Measurements from ENCODE around the gene ATF4. TPM values are rescaled to one million over a fixed set of nuclear protein-coding genes. Genes with fewer than 3 reads are reported as not detected.

ATF4 gene
- polyA plus RNA-seq, 1 experiment = 886 TPM

- TF ChIP-seq CTCF (IDR thresholded peaks at IDR 0.05; ENCODE audit: insufficient read depth, low read depth, low read length) = no peak
- ChIA-PET CTCF (interaction anchor here (5.4 to 24.6 kb wide), 2 partner anchors 11 to 485 kb away, joined by 36 to 476 read pairs; no protein-coding TSS in a partner anchor), POLR2A (no interaction called here)
- H3K36me3 ChIP-seq (ENCODE audit: control insufficient read depth, insufficient read depth, low read length) = no peaks in the 10 kb centered on the region
- peaks cover 1% of the 10 kb centered on the region; the same call in 1 of the 2 replicates for H3K27me3 ChIP-seq (ENCODE audit: control insufficient read depth, insufficient read depth, low read length)
- no peak overlapping the region for H3K4me3 ChIP-seq (ENCODE audit: low read depth, low read length)
- no peak for DNase-seq (ENCODE audit: low read depth)
Observed at GRCh38 chr22:39545386-39546365, 25.3 kb downstream of the ATF4 start.

DNA sequence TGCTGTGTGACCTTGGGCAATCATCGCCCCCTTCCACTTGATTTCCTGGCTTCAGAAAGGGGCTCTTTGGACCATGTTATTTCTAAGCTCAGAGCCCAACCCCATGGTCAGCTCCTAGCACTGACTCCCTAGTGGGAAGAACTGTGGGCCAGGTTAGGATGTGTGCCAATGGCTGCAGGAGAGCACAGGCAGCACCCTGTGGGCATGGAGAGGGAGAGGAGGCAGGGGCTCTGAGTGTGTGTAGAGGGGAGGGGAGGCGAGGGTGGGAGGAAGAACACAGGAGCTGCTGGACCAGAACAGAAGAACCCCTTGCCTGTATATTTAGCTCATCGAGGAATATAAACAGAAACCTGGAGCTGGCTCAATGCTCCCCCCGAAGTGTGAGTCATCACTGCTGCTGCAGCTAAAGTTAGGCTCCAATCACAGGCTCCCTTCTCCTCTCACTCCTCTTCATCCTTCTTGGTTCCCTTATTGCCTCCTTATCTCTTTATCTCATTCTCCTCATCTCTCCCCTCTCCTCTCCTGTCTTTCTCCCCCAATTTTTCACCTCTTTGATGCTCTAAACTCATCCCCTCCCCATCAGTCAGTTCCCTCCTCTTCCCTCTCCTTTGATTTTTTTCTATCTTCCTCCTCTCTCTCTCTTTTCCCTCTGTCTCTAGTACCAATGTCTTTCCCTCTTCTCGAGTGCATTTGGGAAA, 26.7 kb downstream of the ATF4 start:
- no peak overlapping the region for H3K4me3 ChIP-seq (ENCODE audit: low read depth, low read length)
- no peak for TF ChIP-seq CTCF (IDR thresholded peaks at IDR 0.05; ENCODE audit: insufficient read depth, low read depth, low read length)

DNA sequence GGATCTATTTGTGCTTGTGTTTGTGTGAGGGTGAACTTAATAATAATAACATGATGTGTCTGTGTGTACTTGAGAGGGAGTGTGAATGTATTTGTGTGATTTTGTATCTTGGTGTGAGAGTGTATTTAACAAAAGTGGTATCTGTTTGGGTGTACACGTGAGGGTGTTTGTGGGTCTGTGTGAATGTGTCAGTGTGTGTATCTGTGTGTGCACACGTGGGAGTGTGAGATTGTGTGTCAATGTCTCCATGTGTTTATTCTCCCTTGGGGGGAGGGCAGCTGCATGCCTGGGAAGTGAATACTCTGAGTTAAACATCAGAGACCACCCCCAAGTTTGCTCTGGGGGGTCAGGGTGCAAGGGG, 27.2 kb downstream of the ATF4 start:
- no peak for TF ChIP-seq CTCF (IDR thresholded peaks at IDR 0.05; ENCODE audit: insufficient read depth, low read depth, low read length)
- POLR2A ChIA-PET = no interaction called here
- no peak for DNase-seq (ENCODE audit: low read depth)
- Histone ChIP-seq H3K4me3 (ENCODE audit: low read depth, low read length) (no peak overlapping the region), H3K36me3 (ENCODE audit: control insufficient read depth, insufficient read depth, low read length) (no peaks in the 10 kb centered on the region), H3K27me3 (ENCODE audit: control insufficient read depth, insufficient read depth, low read length) (peaks cover 5% of the 10 kb centered on the region)
- CTCF ChIA-PET = interaction anchor here (0.6 to 24.6 kb wide), 4 partner anchors 13 to 484 kb away, joined by 3 to 476 read pairs (median 20); no protein-coding TSS in a partner anchor

More for the DNA sequence above, 26.7 kb downstream of the ATF4 start:
- CTCF ChIA-PET = interaction anchor here (0.6 to 24.6 kb wide), 4 partner anchors 12 to 484 kb away, joined by 3 to 476 read pairs (median 20); no protein-coding TSS in a partner anchor
- POLR2A ChIA-PET = no interaction called here
- Histone ChIP-seq H3K36me3 (ENCODE audit: control insufficient read depth, insufficient read depth, low read length) (no peaks in the 10 kb centered on the region), H3K27me3 (ENCODE audit: control insufficient read depth, insufficient read depth, low read length) (peaks cover 4% of the 10 kb centered on the region)
- no peak for DNase-seq (ENCODE audit: low read depth)

DNA sequence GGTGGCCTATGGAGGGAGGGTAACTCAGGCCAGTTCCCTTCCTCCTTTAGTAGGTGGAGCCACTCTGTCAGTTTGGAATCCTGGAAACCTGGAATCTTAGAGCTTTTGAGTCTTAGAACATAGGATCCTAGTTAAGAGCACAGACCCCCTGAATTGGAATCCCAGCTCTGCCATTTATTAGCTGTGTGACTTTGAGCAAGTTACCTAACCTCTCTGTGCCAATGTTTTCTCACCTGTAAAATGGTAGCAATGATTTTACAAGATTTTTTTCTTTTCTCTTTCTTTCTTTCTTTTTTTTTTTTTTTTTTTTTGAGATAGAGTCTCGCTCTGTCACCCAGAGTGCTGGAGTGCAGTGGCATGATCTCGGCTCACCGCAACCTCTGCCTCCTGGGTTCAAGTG, 33.1 kb downstream of the ATF4 start:
- no peak for TF ChIP-seq CTCF (IDR thresholded peaks at IDR 0.05; ENCODE audit: insufficient read depth, low read depth, low read length)
- ChIA-PET CTCF (no interaction called here), POLR2A (no interaction called here)
- peaks cover 27% of the 10 kb centered on the region for H3K27me3 ChIP-seq (ENCODE audit: control insufficient read depth, insufficient read depth, low read length)
- DNase-seq (ENCODE audit: low read depth) = no peak
- H3K36me3 ChIP-seq (ENCODE audit: control insufficient read depth, insufficient read depth, low read length) = no peaks in the 10 kb centered on the region
- no peak overlapping the region for H3K4me3 ChIP-seq (ENCODE audit: low read depth, low read length)

- POLR2A ChIA-PET = no interaction called here
- TF ChIP-seq CTCF (IDR thresholded peaks at IDR 0.05; ENCODE audit: insufficient read depth, low read depth, low read length) = no peak
- CTCF ChIA-PET = no interaction called here
- Histone ChIP-seq H3K4me3 (ENCODE audit: low read depth, low read length) (no peak overlapping the region), H3K36me3 (ENCODE audit: control insufficient read depth, insufficient read depth, low read length) (no peaks in the 10 kb centered on the region), H3K27me3 (ENCODE audit: control insufficient read depth, insufficient read depth, low read length) (peaks cover 33% of the 10 kb centered on the region)
- no peak for DNase-seq (ENCODE audit: low read depth)
Observed at GRCh38 chr22:39554151-39554550, 33.8 kb downstream of the ATF4 start.
